NCI-H1436 treated with DMSO at 0.1 percent for 48 hours (cell line): ENCODE data around the gene TRIO.

Experiments
- DNase-seq: peaks from one replicate; lab custom pipeline; 2025; lab: John Stamatoyannopoulos, UW

Gene TRIO

GRCh38 chr5:14147210-14147609 is 4.1 kb downstream of the TRIO start:
- peak; percentile 67 for DNase-seq

- DNase-seq = no peak
Observed at GRCh38 chr5:14148483-14148882, 5.3 kb downstream of the TRIO start.

GRCh38 chr5:14148890-14149671 is 5.9 kb downstream of the TRIO start:
- DNase-seq = no peak

GRCh38 chr5:14149672-14150274 is 6.6 kb downstream of the TRIO start:
- DNase-seq = no peak

- DNase-seq = no peak
Observed at GRCh38 chr5:14151416-14151815, 8.3 kb downstream of the TRIO start.

- no peak for DNase-seq
Observed at GRCh38 chr5:14153071-14153864, 10.1 kb downstream of the TRIO start.

GRCh38 chr5:14153932-14154731 is 11.0 kb downstream of the TRIO start:
- DNase-seq = no peak

- no peak for DNase-seq
Observed at GRCh38 chr5:14155075-14155474, 11.9 kb downstream of the TRIO start.

GRCh38 chr5:14155739-14156138 is 12.6 kb downstream of the TRIO start:
- DNase-seq = no peak

GRCh38 chr5:14156290-14156649 is 13.1 kb downstream of the TRIO start:
- DNase-seq = no peak

GRCh38 chr5:14156650-14157492 is 13.7 kb downstream of the TRIO start:
- peak; percentile 34 for DNase-seq

GRCh38 chr5:14157493-14157782 is 14.3 kb downstream of the TRIO start:
- no peak for DNase-seq

GRCh38 chr5:14158890-14159666 is 15.9 kb downstream of the TRIO start:
- no peak for DNase-seq

GRCh38 chr5:14161825-14162556 is 18.8 kb downstream of the TRIO start:
- peak; percentile 28 for DNase-seq

GRCh38 chr5:14164164-14165163 is 21.3 kb downstream of the TRIO start:
- DNase-seq = no peak

GRCh38 chr5:14165375-14166106 is 22.4 kb downstream of the TRIO start:
- DNase-seq = no peak

GRCh38 chr5:14166437-14166836 is 23.3 kb downstream of the TRIO start:
- no peak for DNase-seq
